Spleen (tissue), 7 donors: ENCODE data around the gene ABAT.

Source experiments
- POLR2A ChIP-seq, 3 donors: fragments of 450-650 bp; IDR thresholded peaks; one replicate each; pipeline ENCODE4 v1.5.1; 2017; ENCODE audit warnings: antibody characterized with exemption in 3 of 3, mild to moderate bottlenecking in 1 of 3
- POLR2AphosphoS5 ChIP-seq, 3 donors: sonication (generic); formaldehyde crosslinking; IDR thresholded peaks; one replicate each; pipeline ENCODE4 v1.5.1; 2017; ENCODE audit warnings: antibody characterized with exemption in 3 of 3
- TF ChIP-seq, protein P1 (sequence below), 11 experiments: fragments of 200-600 bp in 7 of 11; fragments of 450-650 bp in 4 of 11; sonication (generic) in 4 of 11; IDR thresholded peaks in 8 of 11; conservative IDR thresholded peaks in 3 of 11; 1 replicate in 7 of 11; 2 replicates in 4 of 11; pipeline versions ENCODE4 v1.4.0 to v1.8.0; 2016 to 2021; ENCODE audit warnings: antibody characterized with exemption in 11 of 11, inconsistent platforms in 4 of 11, mild to moderate bottlenecking in 1 of 11
- donor health status: DM: no; HTN: no; CAD: no; lungs with moderate emphysema.
- donor health status: DM: no; HTN: no; CAD: no.
- donor health status: DM: no; HTN: no; CAD: no.

DNA sequence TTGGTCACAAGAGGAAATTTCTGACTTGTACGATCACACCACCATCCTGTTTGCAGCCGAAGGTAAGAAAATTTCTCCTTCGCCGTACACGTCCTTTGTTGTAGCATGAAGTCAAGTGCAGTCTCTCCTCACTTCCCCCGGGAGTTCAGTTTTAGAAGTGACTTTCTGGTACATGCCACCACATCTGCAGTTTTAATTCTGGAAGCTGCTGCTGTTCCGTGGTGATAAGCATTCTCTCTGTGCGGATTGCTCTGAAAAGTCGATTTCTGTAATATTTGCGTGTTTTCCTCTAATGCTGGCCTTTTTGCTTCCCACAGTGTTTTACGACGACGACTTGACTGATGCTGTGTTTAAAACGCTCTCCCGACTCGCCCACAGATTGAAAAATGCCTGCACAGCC is 32.3 kb upstream of the ABAT start:
- TF ChIP-seq, protein P1, sequence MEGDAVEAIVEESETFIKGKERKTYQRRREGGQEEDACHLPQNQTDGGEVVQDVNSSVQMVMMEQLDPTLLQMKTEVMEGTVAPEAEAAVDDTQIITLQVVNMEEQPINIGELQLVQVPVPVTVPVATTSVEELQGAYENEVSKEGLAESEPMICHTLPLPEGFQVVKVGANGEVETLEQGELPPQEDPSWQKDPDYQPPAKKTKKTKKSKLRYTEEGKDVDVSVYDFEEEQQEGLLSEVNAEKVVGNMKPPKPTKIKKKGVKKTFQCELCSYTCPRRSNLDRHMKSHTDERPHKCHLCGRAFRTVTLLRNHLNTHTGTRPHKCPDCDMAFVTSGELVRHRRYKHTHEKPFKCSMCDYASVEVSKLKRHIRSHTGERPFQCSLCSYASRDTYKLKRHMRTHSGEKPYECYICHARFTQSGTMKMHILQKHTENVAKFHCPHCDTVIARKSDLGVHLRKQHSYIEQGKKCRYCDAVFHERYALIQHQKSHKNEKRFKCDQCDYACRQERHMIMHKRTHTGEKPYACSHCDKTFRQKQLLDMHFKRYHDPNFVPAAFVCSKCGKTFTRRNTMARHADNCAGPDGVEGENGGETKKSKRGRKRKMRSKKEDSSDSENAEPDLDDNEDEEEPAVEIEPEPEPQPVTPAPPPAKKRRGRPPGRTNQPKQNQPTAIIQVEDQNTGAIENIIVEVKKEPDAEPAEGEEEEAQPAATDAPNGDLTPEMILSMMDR (IDR thresholded peaks at IDR 0.05 in 8 of 11, conservative IDR thresholded peaks at IDR 0.05 in 3 of 11): no peak
- TF ChIP-seq POLR2A (IDR thresholded peaks at IDR 0.05): no peak
- TF ChIP-seq POLR2AphosphoS5 (IDR thresholded peaks at IDR 0.05): no peak
